K562 (cell line): ENCODE results near the gene TNNT2. TPM values are rescaled to one million over a fixed set of nuclear protein-coding genes. Genes with fewer than 3 reads are reported as not detected.

ENCODE experiments used
- ATAC-seq: fragments of 200-7000 bp; cut with Tn5 transposase; 3 replicates; pipeline ENCODE4 v1.9.1; 2020; ENCODE audit warnings: moderate library complexity
- BruUV-seq: library from RNA; stranded (reverse); fragments of 400-500 nt; replicated peaks from 2 replicates; lab custom pipeline; 2021; lab: Mats Ljungman, UMichigan
- CTCF ChIA-PET: fragments of 300-600 bp; formaldehyde crosslinking; extraction: SDS; loops from one replicate; lab custom pipeline; 2021; ENCODE audit warnings: low intra/inter-chr PET ratio; lab: Yijun Ruan, JAX
- POLR2A ChIA-PET: fragments of 300-600, 350-650 bp; sonication (Branson Sonifier 250); formaldehyde crosslinking; extraction: SDS; loops from one replicate; lab custom pipeline; 2021; ENCODE audit warnings: antibody characterized with exemption, inconsistent platforms; lab: Yijun Ruan, JAX
- DNase-seq, 4 experiments: peaks; one replicate each; pipeline versions ENCODE4 v3.0.0 to v3.0.0-alpha.2; 2011 to 2018; ENCODE audit warnings: low spot score in 3 of 4, mixed read lengths in 3 of 4; ENCODE audit errors: extremely low read depth in 1 of 4
- FAIRE-seq: peaks from 2 replicates; lab custom pipeline; 2011; peaks lifted over from hg19 to GRCh38; lab: Jason Lieb, UNC
- H2AFZ ChIP-seq: 2 replicates; pipeline ENCODE4 v1.6.0; 2011; ENCODE audit warnings: low read depth, low read length, control low read depth, inconsistent platforms
- H3K27ac ChIP-seq: fragments of 200-600 bp; 3 replicates; pipeline ENCODE4 v1.8.0; 2011; ENCODE audit warnings: low read depth, mild to moderate bottlenecking, control low read depth, inconsistent platforms, low read length, moderate library complexity, mixed read lengths; ENCODE audit errors: extremely low read depth
- H3K27me3 ChIP-seq, 2 experiments: fragments of 300-600 bp in 1 of 2; 2 replicates in 1 of 2; 3 replicates in 1 of 2; pipeline versions ENCODE4 v1.6.0 to v1.8.0; 2011; ENCODE audit warnings: inconsistent platforms in 2 of 2, low read length in 2 of 2, mild to moderate bottlenecking in 1 of 2, mixed read lengths in 1 of 2, moderate library complexity in 1 of 2; ENCODE audit not compliant: control insufficient read depth in 2 of 2, insufficient read depth in 2 of 2
- H3K36me3 ChIP-seq: fragments of 300-600 bp; 3 replicates; pipeline ENCODE4 v1.8.0; 2011; ENCODE audit warnings: mild to moderate bottlenecking, low read length, inconsistent platforms; ENCODE audit not compliant: control insufficient read depth, insufficient read depth
- H3K4me1 ChIP-seq, 2 experiments: fragments of 200-600 bp in 1 of 2; replicated peaks in 1 of 2; 2 replicates in 1 of 2; 3 replicates in 1 of 2; pipeline versions ENCODE4 v1.5.1 to v1.8.0; 2011; ENCODE audit warnings: inconsistent platforms in 2 of 2, low read length in 2 of 2, mild to moderate bottlenecking in 1 of 2, mixed read lengths in 1 of 2, moderate library complexity in 1 of 2; ENCODE audit not compliant: control insufficient read depth in 2 of 2, insufficient read depth in 2 of 2
- H3K4me2 ChIP-seq: 2 replicates; pipeline ENCODE4 v1.6.1; 2011; ENCODE audit warnings: low read length, control low read depth, inconsistent platforms, mixed read lengths; ENCODE audit not compliant: insufficient read depth
- H3K4me3 ChIP-seq: fragments of 200-600 bp; sonication (generic), shearing (Covaris generic); 2 replicates; pipeline ENCODE4 v1.5.1; 2016; ENCODE audit warnings: control low read depth, inconsistent platforms
- H3K79me2 ChIP-seq: fragments of 200-600 bp; 3 replicates; pipeline ENCODE4 v1.8.0; 2011; ENCODE audit warnings: low read length, inconsistent platforms; ENCODE audit not compliant: control insufficient read depth, insufficient read depth
- H3K9ac ChIP-seq, 2 experiments: 2 replicates each; pipeline versions ENCODE4 v1.6.0 to v1.6.1; 2011; ENCODE audit warnings: low read depth in 2 of 2, low read length in 2 of 2, control low read depth in 1 of 2, inconsistent platforms in 1 of 2, mild to moderate bottlenecking in 1 of 2, mixed read lengths in 1 of 2; ENCODE audit not compliant: insufficient read depth in 1 of 2
- H3K9me1 ChIP-seq: one replicate; pipeline ENCODE4 v1.6.0; 2011; ENCODE audit warnings: inconsistent platforms, mild to moderate bottlenecking, low read length, moderate library complexity; ENCODE audit not compliant: control insufficient read depth, insufficient read depth
- H3K9me3 ChIP-seq: replicated peaks from 2 replicates; pipeline ENCODE4 v1.5.1; 2011; ENCODE audit warnings: low read depth, low read length, inconsistent platforms; ENCODE audit not compliant: control insufficient read depth, insufficient read depth
- H4K20me1 ChIP-seq: replicated peaks from 2 replicates; pipeline ENCODE4 v1.6.1; 2011; ENCODE audit warnings: low read length, inconsistent platforms, mixed read lengths; ENCODE audit not compliant: control insufficient read depth, insufficient read depth
- CBFB ChIP-seq: sonication (generic); formaldehyde crosslinking; IDR thresholded peaks from 2 replicates; pipeline ENCODE4 v1.4.0; 2020; ENCODE audit warnings: mild to moderate bottlenecking, missing genetic modification reagents
- CC2D1A ChIP-seq: fragments of 450-650 bp; IDR thresholded peaks from 2 replicates; pipeline ENCODE4 v1.6.1; 2017; ENCODE audit warnings: mild to moderate bottlenecking
- COPS2 ChIP-seq: fragments of 450-650 bp; conservative IDR thresholded peaks from 2 replicates; pipeline ENCODE4 v1.6.1; 2016; ENCODE audit warnings: mild to moderate bottlenecking, moderate library complexity
- LEF1 ChIP-seq: fragments of 450-650 bp; IDR thresholded peaks from 2 replicates; pipeline ENCODE4 v1.6.1; 2016; ENCODE audit warnings: mild to moderate bottlenecking
- MBD2 ChIP-seq: sonication (generic); IDR thresholded peaks from 2 replicates; pipeline ENCODE4 v1.6.1; 2016; ENCODE audit warnings: low read depth, borderline replicate concordance
- MIER1 ChIP-seq: fragments of 450-650 bp; IDR thresholded peaks from 2 replicates; pipeline ENCODE4 v1.6.1; 2016; ENCODE audit warnings: antibody characterized with exemption, mild to moderate bottlenecking, low read depth
- NR2C2 ChIP-seq, 2 experiments: fragments of 200-800 bp in 1 of 2; sonication (Bioruptor generic) in 1 of 2; sonication (generic) in 1 of 2; formaldehyde crosslinking in 1 of 2; IDR thresholded peaks; 2 replicates each; pipeline versions ENCODE4 v1.6.1 to v1.8.0; 2016 to 2022; ENCODE audit warnings: mild to moderate bottlenecking in 1 of 2, missing compliant biosample characterization in 1 of 2, missing genetic modification characterization in 1 of 2, missing genetic modification reagents in 1 of 2
- PHB ChIP-seq: fragments of 250-450 bp; sonication (Bioruptor Pico); IDR thresholded peaks from 2 replicates; pipeline ENCODE4 v1.5.0; 2021
- STAG1 ChIP-seq: sonication (generic); formaldehyde crosslinking; IDR thresholded peaks from 2 replicates; pipeline ENCODE4 v1.5.0; 2020; ENCODE audit warnings: missing genetic modification reagents, borderline replicate concordance
- ZBED1 ChIP-seq: IDR thresholded peaks from 2 replicates; pipeline ENCODE4 v1.6.1; 2014
- ZNF217 ChIP-seq: sonication (generic); formaldehyde crosslinking; IDR thresholded peaks from 2 replicates; pipeline ENCODE4 v1.8.0; 2022; ENCODE audit warnings: mild to moderate bottlenecking, missing genetic modification reagents
- WGBS: fragments of 100-300 bp; shearing (Covaris generic); methylation state at CpG from one replicate; pipeline ENCODE4 v1.1.6; 2016; ENCODE audit warnings: low coverage, mixed read lengths; ENCODE audit not compliant: insufficient coverage; ENCODE audit errors: missing lambda C conversion rate; 5-methylcytosine and 5-hydroxymethylcytosine counted together
- in situ Hi-C: fragments of 300-500 bp; cut with MboI; formaldehyde crosslinking; loops from 4 replicates; pipeline ENCODE4 v1.15.0; 2018; ENCODE audit warnings: inconsistent platforms, mixed read lengths
- intact Hi-C: fragments of 100-400 bp; cut with micrococcal nuclease; formaldehyde crosslinking; loops from 2 replicates; pipeline ENCODE4 v1.14.2; 2022
- polyA plus RNA-seq, 8 experiments: library from polyadenylated mRNA; depleted of rRNA in 4 of 8; stranded (reverse) in 5 of 8; unstranded in 3 of 8; fragments of >200 nt; fragmentation: Nextera tagmentation in 2 of 8; fragmentation: Illumina TruSeq in 1 of 8; extraction: Ambion mirVana in 2 of 8; extraction: Trizol in 1 of 8; gene quantifications; 2 replicates each; pipeline versions ENCODE4 v1.2.1 to v1.2.3, GENCODE V29; 2011 to 2014; ENCODE audit warnings: inconsistent platforms in 1 of 8, missing spikeins in 1 of 8
- total RNA-seq, 7 experiments: library from RNA; depleted of rRNA in 6 of 7; stranded (reverse); fragments of >200 nt in 6 of 7; fragmentation: Illumina TruSeq in 2 of 7; extraction: Trizol in 2 of 7; gene quantifications; 2 replicates each; pipeline versions ENCODE4 v1.2.1 to v1.2.3, GENCODE V29; 2011 to 2021; ENCODE audit warnings: low replicate concordance in 1 of 7
- TF ChIP-seq, protein P1 (sequence below): fragments of 450-650 bp; IDR thresholded peaks from 2 replicates; pipeline ENCODE4 v1.7.1; 2018; ENCODE audit warnings: mild to moderate bottlenecking, low read depth; ENCODE audit not compliant: partially characterized antibody
- TF ChIP-seq, protein P2 (sequence below): sonication (generic); formaldehyde crosslinking; IDR thresholded peaks from 2 replicates; pipeline ENCODE4 v1.8.0; 2023; ENCODE audit warnings: mild to moderate bottlenecking, missing genetic modification reagents
- TF ChIP-seq, protein P3 (sequence below): fragments of 450-650 bp; formaldehyde crosslinking; conservative IDR thresholded peaks from 2 replicates; pipeline ENCODE4 v1.4.0; 2022; ENCODE audit warnings: mild to moderate bottlenecking, missing genetic modification characterization

The TNNT2 gene
- total and polyA plus RNA-seq, 9 of the 15 experiments (the other 6 are each of a cell fraction or from before 2014, with no cell fraction given), result not detected

DNA sequence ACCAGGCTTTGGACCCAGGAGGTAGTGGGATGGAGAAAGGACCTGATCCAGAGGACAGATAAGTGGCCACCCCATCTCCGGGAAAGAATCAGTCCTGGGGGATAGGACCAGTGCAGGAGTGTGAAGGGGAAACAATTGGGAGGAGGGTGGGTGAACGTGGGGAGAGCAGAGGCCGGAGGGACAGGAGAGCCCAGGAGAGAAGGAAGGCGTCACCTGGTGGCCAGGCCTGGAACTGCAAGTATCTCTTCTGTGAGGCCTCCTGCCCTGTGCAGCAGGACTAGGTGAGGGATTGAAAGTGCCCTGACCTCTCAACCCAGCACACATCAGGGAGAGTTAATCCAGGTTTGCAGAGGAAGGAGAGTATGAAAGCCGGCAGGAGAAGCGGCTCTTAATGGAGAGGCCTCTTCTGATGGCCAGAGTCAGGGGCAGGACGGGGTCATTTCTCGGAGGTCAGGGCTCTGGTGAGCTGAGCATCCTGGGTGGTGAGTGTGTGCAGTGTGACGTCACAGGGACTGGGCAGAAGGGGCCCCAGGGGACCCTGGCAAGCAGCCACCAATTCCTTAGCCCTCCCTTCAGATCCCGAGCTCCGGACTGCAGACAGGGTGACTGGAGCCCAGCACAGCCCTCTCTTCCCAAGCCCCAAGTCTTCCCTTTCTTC lies 30.8 kb upstream of the TNNT2 start:
- Histone ChIP-seq H3K27ac (no peak overlapping the region), H3K27me3 (peaks cover 33 to 69% of the 10 kb centered on the region in 2 experiments), H3K9me1 (no peaks in the 10 kb centered on the region), H3K4me2 (no peak overlapping the region), H2AFZ (no peak overlapping the region), H3K4me3 (no peak overlapping the region), H3K36me3 (no peaks in the 10 kb centered on the region), H4K20me1 (peaks cover 27% of the 10 kb centered on the region), H3K9me3 (no peaks in the 10 kb centered on the region), H3K79me2 (no peaks in the 10 kb centered on the region), H3K9ac (no peak overlapping the region), H3K4me1 (no peaks in the 10 kb centered on the region)
- no TSS peak for BruUV-seq
- intact Hi-C loops (loop anchor here (1.0 kb wide), 3 partner anchors 23 to 154 kb away; no protein-coding TSS in a partner anchor), in situ Hi-C loops (no loop called here)
- POLR2A ChIA-PET, result no interaction called here
- DNase-seq (peak; percentile 86 to 92 (median 88)), FAIRE-seq (peak; percentile 95), ATAC-seq (peak; percentile 97)
- CTCF ChIA-PET, result interaction anchor here (0.6 to 1.7 kb wide), 3 partner anchors 60 to 185 kb away, joined by 3 to 8 read pairs (median 4); no protein-coding TSS in a partner anchor
- 4% methylated on average over 11 of the region's 11 CpGs for WGBS
- TF ChIP-seq, protein P1, sequence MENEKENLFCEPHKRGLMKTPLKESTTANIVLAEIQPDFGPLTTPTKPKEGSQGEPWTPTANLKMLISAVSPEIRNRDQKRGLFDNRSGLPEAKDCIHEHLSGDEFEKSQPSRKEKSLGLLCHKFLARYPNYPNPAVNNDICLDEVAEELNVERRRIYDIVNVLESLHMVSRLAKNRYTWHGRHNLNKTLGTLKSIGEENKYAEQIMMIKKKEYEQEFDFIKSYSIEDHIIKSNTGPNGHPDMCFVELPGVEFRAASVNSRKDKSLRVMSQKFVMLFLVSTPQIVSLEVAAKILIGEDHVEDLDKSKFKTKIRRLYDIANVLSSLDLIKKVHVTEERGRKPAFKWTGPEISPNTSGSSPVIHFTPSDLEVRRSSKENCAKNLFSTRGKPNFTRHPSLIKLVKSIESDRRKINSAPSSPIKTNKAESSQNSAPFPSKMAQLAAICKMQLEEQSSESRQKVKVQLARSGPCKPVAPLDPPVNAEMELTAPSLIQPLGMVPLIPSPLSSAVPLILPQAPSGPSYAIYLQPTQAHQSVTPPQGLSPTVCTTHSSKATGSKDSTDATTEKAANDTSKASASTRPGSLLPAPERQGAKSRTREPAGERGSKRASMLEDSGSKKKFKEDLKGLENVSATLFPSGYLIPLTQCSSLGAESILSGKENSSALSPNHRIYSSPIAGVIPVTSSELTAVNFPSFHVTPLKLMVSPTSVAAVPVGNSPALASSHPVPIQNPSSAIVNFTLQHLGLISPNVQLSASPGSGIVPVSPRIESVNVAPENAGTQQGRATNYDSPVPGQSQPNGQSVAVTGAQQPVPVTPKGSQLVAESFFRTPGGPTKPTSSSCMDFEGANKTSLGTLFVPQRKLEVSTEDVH, result no peak
- TF ChIP-seq MBD2 (no peak), CC2D1A (0 out of 2 replicates have a peak, but pooled peaks have one; percentile 23), ZNF217 (CRISPR knock-in tag) (no peak), MIER1 (no peak), CBFB (CRISPR knock-in tag) (no peak), COPS2 (no peak), PHB (no peak), NR2C2 (CRISPR knock-in tag; IDR thresholded peaks at IDR 0.05) (no peak), NR2C2 (tag; IDR thresholded peaks at IDR 0.05) (no peak), STAG1 (CRISPR knock-in tag) (peak; percentile 39; the same call in 1 of the 2 replicates), LEF1 (no peak), ZBED1 (no peak)
- TF ChIP-seq, protein P2, sequence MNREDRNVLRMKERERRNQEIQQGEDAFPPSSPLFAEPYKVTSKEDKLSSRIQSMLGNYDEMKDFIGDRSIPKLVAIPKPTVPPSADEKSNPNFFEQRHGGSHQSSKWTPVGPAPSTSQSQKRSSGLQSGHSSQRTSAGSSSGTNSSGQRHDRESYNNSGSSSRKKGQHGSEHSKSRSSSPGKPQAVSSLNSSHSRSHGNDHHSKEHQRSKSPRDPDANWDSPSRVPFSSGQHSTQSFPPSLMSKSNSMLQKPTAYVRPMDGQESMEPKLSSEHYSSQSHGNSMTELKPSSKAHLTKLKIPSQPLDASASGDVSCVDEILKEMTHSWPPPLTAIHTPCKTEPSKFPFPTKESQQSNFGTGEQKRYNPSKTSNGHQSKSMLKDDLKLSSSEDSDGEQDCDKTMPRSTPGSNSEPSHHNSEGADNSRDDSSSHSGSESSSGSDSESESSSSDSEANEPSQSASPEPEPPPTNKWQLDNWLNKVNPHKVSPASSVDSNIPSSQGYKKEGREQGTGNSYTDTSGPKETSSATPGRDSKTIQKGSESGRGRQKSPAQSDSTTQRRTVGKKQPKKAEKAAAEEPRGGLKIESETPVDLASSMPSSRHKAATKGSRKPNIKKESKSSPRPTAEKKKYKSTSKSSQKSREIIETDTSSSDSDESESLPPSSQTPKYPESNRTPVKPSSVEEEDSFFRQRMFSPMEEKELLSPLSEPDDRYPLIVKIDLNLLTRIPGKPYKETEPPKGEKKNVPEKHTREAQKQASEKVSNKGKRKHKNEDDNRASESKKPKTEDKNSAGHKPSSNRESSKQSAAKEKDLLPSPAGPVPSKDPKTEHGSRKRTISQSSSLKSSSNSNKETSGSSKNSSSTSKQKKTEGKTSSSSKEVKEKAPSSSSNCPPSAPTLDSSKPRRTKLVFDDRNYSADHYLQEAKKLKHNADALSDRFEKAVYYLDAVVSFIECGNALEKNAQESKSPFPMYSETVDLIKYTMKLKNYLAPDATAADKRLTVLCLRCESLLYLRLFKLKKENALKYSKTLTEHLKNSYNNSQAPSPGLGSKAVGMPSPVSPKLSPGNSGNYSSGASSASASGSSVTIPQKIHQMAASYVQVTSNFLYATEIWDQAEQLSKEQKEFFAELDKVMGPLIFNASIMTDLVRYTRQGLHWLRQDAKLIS (CRISPR knock-in tag), result no peak
- TF ChIP-seq, protein P3, sequence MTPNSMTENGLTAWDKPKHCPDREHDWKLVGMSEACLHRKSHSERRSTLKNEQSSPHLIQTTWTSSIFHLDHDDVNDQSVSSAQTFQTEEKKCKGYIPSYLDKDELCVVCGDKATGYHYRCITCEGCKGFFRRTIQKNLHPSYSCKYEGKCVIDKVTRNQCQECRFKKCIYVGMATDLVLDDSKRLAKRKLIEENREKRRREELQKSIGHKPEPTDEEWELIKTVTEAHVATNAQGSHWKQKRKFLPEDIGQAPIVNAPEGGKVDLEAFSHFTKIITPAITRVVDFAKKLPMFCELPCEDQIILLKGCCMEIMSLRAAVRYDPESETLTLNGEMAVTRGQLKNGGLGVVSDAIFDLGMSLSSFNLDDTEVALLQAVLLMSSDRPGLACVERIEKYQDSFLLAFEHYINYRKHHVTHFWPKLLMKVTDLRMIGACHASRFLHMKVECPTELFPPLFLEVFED (CRISPR knock-in tag), result 0 out of 2 replicates have a peak, but pooled peaks have one; percentile 11
